VCaP (cell line): Measurements from ENCODE around the gene FBN1.

ENCODE experiments used
- H3K27ac ChIP-seq: fragments of 450-650 bp; 2 replicates; pipeline ENCODE4 v1.5.1; 2017
- TF ChIP-seq, protein P1 (sequence below): fragments of 450-650 bp; conservative IDR thresholded peaks from 2 replicates; pipeline ENCODE4 v1.5.1; 2017; ENCODE audit warnings: mild to moderate bottlenecking, moderate library complexity

Gene FBN1

GRCh38 chr15:48393645-48394506 lies 251.6 kb downstream of the FBN1 start:
- TF ChIP-seq, protein P1, sequence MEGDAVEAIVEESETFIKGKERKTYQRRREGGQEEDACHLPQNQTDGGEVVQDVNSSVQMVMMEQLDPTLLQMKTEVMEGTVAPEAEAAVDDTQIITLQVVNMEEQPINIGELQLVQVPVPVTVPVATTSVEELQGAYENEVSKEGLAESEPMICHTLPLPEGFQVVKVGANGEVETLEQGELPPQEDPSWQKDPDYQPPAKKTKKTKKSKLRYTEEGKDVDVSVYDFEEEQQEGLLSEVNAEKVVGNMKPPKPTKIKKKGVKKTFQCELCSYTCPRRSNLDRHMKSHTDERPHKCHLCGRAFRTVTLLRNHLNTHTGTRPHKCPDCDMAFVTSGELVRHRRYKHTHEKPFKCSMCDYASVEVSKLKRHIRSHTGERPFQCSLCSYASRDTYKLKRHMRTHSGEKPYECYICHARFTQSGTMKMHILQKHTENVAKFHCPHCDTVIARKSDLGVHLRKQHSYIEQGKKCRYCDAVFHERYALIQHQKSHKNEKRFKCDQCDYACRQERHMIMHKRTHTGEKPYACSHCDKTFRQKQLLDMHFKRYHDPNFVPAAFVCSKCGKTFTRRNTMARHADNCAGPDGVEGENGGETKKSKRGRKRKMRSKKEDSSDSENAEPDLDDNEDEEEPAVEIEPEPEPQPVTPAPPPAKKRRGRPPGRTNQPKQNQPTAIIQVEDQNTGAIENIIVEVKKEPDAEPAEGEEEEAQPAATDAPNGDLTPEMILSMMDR, result no peak
- H3K27ac ChIP-seq, result peak overlapping the region; percentile 31; the same call in 1 of the 2 replicates

GRCh38 chr15:48392356-48392755 lies 253.2 kb downstream of the FBN1 start:
- TF ChIP-seq, protein P1, result no peak
- no peak overlapping the region for H3K27ac ChIP-seq

DNA sequence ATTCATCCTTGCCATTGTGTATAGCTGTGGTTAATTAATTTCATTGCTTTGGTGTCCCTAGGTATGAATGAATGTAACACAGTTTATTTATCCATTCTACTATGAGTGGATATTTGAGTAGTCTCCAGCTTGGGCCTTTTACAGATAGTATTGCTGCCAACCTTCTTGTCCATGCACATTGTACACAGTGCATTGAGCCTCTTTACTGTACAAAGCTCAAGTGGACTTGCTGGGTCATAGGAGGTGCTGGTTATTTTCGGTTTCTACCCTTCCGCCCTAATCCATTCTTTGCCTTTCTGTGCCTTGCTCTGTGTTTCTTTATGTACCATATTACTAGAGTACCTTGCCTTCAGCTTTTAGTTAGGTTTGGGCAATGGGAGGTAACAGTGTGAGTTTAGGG lies 253.6 kb downstream of the FBN1 start:
- H3K27ac ChIP-seq, result no peak overlapping the region
- TF ChIP-seq, protein P1, result no peak

DNA sequence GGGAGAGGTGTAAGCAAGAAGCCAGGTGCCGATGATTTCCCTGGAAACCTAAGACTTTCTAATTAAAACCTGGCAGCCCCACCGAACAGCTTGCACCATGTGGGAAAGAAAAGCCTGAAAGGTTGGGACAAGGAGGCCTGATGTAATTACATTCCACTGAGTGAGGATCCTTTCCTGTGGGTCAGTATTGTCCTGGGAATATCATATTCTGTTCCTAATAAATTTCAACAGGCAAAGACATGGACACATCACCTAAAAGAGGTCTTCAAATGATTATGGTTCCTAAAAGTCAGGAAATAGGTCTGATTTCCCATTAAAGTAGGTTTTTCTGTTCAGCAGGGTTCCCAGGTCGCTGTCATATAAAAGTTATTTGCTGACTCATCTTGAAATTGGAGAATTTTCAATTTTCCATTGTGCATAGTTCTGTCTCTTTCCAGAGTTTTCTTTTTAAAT lies 255.8 kb downstream of the FBN1 start:
- TF ChIP-seq, protein P1, result no peak
- no peak overlapping the region for H3K27ac ChIP-seq

DNA sequence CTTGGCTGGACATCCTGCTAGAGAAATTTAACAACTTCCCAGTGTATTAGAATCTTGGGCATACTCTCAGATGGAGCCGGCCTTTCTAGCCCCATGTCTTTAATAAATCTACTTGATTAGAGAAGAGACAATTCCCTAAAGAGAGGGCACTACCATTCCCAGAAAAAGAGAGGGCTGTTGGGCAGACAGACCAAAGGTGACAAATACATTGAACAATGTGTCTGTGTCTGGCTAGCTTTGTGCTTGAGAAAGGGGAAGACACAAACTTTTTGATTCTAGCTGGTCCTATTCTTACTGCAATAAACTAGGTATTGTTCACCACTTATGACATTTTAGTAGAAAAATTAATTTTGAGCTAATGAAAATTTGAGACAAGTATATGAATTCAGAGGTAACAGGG lies 256.6 kb downstream of the FBN1 start:
- TF ChIP-seq, protein P1, result no peak

GRCh38 chr15:48388016-48388851 lies 257.3 kb downstream of the FBN1 start:
- H3K27ac ChIP-seq, result no peak overlapping the region
- TF ChIP-seq, protein P1, result no peak

More for the DNA sequence above, 256.6 kb downstream of the FBN1 start:
- H3K27ac ChIP-seq, result no peak overlapping the region
